ENCODE measurements around the gene TTC39A.
"Not testable (repeated sequence)": the region's sequence is repeated elsewhere in the genome, so short reads cannot be mapped to it uniquely, and the experiment has no call there.

TTC39A gene

DNA sequence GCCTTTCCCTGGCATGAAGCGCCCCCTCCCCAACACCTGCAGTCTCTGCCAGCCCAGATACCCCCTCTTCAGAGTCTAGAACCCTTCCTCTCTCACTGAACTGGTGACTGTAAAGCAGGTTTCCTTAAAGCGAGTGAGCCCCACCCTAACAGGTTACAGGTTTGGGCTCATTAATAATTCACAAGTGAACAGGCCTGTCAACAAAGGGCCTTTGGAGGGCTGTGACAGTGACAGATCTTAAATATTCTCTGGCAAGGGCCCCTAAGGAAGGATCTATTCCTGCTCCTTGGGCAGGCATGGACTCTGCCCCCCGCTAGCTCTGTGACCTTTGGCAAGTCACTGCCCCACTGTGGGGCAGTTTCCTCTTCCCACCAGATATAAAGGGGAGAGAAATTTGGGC, 5.6 kb upstream of the TTC39A start:
- no peak for DNase-seq

DNA sequence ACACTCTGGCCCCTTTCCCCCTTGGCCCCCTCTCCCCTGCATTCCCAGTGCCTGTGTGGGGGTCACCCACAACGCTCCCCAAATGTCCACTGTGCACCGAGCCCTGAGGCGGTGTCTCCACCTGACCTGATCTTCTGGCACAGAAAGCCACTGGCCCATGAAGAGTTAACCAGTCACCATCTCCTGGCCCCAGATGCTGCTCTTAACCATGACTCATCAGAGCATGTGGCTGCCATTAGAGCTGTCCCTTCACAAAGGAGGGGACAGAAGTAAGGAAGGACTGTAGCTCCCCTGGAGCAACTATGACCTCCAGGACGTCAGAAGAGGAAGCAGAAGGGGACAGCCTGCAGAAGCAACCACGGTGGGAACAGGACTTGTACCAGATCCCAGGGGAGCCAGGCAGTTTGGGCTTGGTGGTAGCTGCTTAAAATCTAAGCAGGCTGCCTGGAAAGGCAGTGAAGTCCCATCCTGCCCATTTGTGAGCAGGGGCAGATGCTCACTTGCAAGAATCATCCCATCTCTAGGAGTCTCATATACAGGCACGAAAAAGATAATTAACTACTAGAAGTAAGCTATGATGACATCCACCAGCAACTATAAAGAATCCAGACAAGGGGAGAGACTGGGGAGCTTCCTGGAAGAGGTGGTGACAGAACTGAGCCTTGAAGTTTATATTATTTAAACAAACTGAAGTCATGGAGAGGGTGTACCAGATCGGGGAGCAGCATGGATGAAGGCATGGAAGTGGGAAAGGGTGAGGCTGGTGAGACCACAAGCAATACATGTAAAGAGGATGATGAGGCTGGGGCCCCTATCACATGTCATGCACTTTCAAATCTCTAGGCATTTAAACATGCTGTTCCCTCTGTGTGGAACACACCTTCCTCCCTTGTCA, 1.1 kb upstream of the TTC39A start:
- no peak for DNase-seq

DNA sequence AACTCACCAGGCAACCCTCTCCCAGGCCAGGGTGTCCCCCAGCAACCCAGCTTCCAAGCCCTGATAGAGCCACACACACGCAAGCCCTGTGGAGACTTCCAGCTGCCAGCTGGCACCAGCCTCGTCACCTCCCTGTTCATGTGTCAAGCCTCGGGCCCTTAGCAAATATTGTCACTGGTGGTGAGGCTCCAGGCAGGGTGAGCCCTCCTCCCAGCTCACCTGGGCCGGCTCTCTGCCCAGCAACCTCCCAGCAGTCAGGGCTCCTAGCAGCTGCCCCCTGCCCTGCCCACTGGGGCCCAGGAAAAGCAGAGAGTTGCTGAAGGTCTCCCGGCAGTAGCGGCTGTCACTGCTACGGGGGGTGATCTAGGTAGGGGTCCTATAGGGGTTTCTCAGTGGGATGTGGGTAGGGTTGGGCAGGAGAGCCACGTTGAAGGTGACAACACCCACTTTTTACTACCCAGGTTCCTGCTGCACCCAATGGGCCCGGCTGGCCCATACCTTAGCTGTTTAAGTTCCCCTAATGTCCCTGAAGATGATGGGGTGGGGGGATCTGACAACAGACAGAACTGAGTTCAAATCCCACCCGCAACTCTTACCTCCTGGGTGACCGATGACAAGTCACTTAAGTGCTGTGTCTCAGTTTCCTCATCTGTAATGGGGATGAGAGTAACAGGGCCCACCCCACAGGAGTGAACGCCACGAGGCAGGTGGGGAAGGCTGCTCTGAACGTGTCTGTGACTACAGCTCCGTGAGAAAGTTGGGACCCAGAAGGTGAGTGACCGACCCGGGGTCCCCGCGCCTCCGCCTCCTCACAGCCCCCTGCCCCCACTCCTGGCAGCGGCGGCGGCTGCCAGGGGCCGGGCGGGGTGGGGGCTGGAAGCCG, 678 bp downstream of the TTC39A start:
- DNase-seq, result no peak

DNA sequence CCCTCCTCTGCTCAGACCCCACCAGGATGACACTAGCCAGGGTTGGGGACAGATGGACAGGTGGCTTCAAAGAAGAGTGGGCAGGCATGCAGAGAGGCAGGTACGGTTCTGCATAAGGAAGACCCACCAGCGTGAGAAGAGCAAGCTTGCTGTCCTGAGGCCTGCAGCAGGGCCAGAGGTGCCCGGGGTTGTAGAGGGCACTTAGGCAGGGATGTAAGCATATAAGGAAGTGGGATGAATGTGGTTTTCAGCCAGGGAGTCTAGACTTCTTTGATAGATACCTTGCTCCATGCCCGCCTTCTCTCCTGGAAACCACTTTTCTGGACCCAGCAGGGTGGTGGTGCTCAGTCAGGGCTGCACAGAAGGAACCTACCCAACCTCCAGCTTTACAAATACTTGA, 1.4 kb downstream of the TTC39A start:
- DNase-seq, result no peak

DNA sequence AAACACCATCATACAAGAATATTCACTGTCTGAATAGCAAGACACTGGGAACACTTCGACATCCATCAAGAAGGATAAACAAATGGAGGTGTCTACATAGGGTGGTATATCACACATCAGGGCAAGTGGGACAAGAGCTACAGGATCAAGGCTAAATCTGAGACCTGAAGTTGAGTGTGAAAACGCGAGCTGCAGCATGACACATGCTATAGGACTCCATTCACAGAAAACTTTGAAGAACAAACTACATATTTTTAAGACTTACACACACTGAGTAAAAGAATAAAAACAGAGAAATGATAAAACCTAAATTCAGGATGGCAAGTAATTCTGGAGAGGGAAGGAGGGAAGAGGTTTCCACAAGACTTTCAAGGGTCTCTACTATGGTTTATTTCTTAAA, 2.1 kb downstream of the TTC39A start:
- DNase-seq, result no peak

DNA sequence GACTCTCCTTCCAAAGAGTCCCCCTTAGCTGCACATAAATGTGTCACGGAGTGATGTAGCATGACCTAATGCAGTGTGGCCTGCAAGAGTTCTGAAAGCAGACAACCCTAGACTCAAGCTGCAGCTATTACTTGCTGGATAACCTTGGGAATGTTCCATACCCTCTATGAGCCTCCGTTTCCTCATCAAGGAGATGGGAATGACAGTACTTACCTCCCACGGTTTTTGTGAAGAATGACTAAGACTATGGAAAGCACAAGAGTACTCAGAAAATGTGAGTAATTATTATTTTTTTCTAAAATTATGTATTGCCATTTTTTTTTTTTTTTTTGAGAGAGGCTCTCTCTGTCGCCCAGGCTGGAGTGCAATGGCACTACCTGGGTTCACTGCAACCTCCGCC, 3.0 kb downstream of the TTC39A start:
- no peak for DNase-seq

DNA sequence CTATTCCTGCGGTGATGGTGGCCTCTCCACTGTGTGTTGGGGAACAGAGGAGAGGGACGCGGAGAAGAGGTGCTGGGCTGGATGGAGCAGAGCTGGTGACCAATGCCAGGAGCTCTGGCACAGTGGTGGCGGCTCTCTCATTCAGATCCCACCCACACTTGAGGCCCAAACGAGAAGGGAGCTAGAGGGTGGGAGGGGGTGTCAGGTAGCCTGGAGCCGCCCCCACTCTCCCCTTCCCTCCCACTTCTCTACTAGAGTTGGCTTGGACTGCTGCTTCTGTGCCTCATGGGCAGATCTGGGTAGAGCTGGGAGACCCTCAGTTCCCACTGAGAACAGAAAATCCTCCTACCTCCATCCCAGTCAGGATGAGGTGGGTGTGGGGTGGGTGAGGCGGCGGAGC, 3.5 kb downstream of the TTC39A start:
- no peak for DNase-seq

DNA sequence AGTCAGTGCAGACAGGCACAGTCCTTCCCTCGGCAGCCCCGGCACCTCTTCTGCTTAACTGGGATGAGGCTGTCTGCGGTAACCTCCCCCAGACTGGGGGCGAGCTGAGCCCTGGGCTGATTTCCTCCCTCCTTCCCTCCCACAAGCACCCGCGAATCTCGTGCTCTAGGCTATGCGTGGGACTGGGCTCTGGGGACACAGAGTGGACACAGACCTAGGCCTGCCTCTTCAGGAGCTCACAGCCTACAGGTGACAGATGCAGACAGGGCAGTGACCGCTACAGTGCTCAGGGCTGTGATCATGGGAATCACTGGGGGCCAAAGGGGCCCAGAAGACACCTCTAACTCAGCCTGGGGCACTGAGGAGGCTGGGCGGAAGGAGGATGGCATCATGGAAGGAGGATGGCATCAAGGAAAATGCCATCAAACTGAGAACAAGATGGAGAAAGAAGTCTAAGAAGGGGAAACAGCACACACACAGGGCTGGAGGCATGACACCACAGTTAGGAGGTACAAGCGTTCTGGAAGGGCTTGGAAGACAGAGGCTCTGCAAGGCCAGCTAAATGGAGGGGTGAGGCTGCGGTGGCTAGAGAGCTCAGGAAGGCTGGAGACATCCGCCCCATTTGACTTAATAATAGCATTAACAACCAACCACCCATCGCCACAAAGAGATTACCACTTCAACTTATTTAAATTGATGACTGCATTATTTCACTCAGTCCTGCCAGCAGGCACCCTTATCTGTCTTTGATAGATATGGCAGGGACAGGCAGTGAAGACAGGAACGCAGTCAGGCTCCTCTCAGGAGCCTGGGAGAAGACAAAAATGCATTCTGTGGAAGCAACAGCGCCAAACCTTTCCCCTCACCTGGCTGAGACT, 4.2 kb downstream of the TTC39A start:
- no peak for DNase-seq

DNA sequence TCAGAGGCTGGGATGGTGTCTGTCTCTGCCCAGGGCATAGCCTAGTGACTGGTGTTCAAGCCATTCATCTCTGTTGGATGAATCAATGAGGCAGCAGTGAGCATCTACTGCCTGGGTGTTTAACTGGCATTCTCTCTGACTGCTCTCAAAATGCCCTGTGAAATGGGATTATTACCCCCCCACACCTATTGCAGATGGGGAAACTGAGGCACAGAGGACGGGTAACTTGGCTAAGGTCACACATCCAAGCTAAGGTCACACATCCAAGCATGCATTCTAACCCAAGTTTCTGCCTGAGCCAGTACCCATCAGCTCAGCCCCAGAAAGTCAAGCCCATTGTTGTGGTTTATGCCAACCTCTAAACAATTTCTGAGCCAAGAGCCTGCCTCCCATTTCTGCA, 5.0 kb downstream of the TTC39A start:
- DNase-seq, result no peak

DNA sequence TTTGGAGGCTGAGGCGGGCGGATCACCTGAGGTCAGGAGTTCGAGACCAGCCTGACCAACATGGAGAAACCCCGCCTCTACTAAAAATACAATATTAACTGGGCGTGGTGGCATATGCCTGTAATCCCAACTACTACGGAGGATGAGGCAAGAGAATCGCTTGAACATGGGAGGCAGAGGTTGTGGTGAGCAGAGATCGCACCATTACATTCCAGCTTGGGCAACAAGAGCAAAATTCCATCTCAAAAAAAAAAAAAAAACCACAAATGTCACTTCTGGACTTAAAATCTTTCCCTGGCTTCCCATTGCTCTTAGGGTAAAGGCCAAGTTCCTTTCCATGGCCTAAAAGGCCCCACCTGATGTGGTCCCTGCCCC, 5.4 kb downstream of the TTC39A start:
- not testable (repeated sequence) for DNase-seq

DNA sequence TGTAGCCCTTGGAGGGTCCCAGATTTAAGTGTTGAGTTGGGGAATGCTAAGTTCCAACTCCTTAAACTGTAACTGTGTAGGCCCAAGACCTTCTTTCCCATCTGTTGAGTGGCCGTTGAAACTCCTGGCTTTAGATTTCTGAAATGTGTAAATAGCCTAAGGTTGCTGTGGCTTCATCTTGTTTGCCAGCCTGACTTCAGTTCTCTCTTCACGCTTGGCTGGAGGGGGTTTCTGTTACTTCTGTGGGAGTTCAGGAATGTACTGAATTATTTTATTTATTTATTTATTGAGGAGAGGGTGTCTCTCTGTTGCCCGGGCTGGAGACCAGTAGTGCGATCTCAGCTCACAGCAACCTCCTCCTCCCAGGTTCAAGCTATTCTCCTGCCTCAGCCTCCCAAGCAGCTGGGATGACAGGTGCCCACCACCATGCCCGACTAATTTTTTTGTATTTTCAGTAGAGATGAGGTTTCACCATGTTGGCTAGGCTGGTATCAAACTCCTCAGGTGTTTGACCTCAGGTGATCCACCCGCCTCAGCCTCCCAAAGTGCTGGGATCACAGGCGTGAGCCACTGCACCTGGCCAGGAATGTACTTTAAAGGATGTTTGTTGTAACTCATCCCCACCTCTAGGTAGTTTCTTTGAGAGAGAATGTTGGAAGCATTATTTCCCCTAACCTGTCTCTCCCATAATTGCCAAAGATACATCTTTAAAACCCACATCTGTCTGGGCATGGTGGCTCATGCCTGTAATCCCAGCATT, 5.9 kb downstream of the TTC39A start:
- DNase-seq, result peak; percentile 45

DNA sequence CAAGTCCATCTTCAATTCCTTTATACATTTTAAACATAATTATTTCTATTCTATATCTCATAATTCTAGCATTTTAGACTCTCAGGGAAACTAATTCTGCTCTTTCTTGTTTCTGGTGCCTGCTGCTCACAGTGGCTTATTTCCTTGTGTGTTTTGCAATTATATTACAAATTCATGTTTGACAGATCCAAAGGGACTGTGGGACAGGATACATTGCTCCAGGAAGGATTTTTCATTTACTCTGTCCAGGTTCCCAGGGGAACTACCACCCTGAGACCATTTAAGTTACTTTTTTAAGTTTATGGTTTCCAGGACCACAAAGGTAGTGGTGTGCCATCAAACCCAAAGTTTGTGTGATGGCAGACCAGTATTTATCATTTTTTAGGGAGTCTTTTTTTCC, 6.6 kb downstream of the TTC39A start:
- no peak for DNase-seq

DNA sequence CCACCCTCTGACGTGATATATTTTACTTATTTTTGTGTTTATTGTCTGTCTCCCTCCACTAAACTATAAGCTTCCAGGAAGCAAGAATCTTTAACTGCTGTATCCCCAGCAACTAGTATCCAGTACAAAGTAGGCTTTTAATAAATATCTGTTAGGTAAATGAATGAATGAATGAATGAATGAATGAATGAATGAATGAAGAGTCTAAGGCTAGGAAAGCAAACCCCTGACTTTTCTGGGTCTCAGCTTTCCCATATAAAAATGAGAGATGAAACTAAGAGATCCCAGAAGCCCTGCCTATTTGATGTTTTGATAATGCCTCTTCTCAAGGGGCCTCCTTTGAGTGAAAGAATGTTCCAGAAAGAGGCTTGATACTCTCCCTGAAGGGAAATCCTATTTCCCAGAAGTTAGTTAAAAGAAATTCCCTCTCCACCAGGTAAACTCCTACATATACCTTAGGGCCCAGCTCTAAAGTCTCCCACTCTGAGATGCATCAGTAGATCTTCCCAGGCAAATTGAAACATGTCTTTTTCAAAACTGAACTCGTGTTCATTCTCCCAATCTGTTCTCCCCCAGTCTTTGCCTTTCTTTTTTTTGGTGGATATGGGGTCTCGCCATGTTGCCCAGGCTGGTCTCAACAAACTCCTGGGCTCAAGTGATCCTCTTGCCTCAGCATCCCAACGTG, 7.8 kb downstream of the TTC39A start:
- DNase-seq, result no peak

DNA sequence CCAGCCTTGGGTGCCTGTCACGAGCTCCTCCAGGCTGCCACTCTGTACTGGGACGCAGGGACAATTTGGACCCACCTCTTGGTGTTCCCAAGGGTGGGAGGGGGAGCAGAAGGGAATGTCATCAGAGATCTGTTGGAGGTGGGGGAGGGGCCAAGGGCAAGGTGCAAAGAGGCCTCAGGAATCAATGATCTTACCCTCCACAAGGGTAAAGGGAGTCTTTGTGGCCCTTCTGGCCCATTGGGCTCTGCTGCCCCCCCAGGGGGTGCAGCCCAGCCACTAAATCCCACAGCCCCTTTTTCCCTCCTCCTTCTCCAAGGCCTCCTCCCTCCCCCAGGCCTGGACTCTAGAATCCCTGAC, 8.5 kb downstream of the TTC39A start:
- DNase-seq, result no peak

DNA sequence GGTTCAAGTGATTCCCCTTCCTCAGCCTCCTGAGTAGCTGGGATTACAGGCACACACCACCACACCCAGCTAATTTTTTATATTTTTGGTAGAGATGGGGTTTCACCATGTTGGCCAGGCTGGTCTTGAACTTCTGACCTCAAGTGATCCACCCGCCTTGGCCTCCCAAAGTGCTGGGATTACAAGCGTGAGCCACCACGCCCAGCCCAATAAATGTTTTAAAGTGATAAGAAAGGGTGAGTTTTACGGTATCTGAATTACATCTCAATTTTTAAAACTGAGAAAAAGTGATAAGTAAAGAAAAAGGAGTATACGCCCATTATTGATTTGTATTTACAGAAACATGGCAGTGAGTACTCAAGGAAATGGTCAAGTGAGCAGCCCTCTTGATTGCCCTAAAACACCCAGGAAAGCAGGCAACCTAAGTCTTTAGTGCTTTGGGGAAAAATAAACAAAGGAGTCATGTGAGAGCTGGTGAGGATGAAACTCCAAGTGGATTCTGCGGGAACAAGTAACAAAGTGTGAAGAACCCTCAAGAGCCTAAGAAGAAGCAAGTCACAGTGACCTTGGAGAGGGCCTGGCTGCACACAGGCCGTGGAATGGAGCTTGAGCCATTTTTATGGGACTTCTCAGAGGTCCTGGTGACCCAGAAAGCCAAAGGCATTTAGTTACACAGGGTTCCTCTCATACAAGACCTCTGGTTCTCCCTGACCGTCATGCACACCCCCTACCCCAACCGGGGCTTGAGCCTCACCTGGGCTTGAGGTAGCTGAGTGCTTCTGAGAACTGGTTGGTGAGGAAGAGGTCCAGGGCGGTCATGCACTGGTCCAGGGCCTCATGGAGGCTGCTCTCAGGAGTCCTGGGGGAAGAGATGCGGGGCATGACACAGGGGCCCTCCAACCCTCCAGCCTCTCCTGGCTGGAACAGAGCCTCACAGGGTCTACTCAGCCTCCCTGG, 9.1 kb downstream of the TTC39A start:
- DNase-seq, result no peak

DNA sequence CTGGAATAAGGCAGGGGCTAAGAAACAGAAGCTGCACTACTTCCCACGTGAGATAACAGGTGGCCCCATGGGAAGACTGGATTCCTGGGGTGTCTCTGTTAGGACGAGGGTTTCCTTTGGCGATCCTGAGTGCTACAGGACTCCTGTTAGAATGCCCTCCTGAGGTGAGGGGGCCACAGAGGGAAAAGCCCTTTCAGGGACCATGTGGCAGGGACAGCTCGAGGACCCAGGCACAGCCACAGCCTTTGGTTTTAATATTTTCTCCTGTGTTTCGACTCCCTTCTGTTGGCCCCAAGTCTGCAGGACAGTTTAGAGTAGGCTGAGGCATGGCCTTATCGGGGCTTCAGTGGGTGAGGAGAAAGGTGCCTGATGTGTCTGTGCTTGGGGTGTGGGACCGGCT, 12.6 kb downstream of the TTC39A start:
- DNase-seq, result no peak

DNA sequence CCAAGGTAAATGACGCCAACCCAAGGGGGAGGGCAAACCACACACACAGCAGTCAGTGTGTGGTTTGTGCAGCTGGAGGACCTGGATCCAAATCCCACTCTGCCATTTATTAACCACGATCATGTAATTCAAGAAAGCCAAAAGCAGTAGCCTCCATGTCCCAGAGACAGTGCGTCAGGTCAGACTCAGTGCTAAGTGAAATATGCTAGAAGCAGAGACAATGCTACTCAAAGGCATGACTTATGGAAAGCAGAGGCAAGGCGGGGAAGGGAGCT, 13.6 kb downstream of the TTC39A start:
- no peak for DNase-seq

DNA sequence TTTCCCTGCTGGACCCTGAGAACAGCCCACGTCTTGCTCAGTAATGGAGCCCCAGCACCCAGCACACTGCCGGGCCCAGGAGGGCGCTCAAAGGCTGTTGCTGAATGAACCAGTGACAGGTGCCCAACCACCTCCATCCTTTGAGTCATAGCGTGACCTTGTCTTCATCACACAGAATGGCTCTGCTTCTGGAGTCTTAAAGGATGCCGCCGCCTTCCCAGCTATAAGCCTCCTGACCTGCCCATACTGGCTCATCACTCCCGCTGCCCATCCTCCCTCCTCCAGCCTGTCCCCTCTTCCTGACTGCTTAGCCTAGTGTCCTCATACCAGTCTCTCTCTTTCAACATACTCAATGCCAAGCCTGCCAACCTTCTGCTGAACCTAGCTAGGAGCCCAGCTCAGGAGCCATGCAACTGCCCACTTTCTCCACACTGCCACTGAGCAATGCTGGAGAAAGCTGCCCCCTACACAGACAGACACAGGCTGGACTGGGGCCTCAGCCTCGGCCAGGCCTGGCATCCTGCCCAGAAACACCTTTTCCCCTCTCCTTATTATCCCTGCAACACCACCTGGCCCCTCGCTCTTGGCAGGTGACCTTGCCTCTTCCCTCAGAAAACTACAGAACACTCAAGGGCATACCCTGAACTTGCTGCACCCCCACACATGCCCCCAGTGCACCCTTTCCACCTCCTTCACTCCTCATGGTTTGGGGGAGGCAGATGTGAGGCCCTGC, 14.1 kb downstream of the TTC39A start:
- no peak for DNase-seq

DNA sequence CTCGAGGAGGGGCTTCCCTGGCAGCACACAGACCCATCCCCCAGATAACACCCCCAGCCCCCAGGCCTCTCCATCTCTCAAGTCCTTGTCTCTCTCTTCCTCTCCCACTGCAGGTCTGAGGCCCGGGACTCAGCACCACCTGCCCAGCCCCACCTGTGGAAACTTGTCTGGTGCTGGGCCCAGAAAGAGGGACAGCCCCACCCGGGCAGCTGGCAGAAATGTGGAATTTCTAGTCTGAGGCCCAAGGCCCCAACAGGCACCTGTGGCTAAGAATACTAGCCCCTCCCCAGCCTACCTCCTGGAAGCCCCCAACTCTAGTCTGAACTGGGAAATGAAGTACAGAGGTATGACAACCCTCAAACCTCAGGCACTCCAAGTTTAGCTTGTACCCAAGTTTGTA, 15.4 kb downstream of the TTC39A start:
- no peak for DNase-seq

Measured in NCI-H526 treated with DMSO at 0.1 percent for 48 hours (cell line).